WI38 (cell line): ENCODE measurements around the gene TRIO.

Experiments used
- H3K4me3 ChIP-seq: 2 replicates; pipeline ENCODE4 v1.5.1; 2011; ENCODE audit warnings: low read depth, mild to moderate bottlenecking, control low read depth, low read length
- CTCF ChIP-seq: IDR thresholded peaks from 2 replicates; pipeline ENCODE4 v1.5.1; 2012; ENCODE audit warnings: low read depth, mild to moderate bottlenecking, control low read depth, low read length

Gene TRIO

GRCh38 chr5:14263113-14263512 lies 120.0 kb downstream of the TRIO start:
- H3K4me3 ChIP-seq = no peak overlapping the region
- TF ChIP-seq CTCF = no peak

GRCh38 chr5:14263699-14264098 lies 120.6 kb downstream of the TRIO start:
- no peak for TF ChIP-seq CTCF
- no peak overlapping the region for H3K4me3 ChIP-seq

GRCh38 chr5:14264605-14265316 lies 121.6 kb downstream of the TRIO start:
- H3K4me3 ChIP-seq = peak overlapping the region; percentile 32
- no peak for TF ChIP-seq CTCF

- H3K4me3 ChIP-seq = no peak overlapping the region
- no peak for TF ChIP-seq CTCF
Observed at GRCh38 chr5:14265570-14265969, 122.4 kb downstream of the TRIO start.

- H3K4me3 ChIP-seq = peak overlapping the region; percentile 3; the same call in 1 of the 2 replicates
- no peak for TF ChIP-seq CTCF
Observed at GRCh38 chr5:14266171-14266570, 123.0 kb downstream of the TRIO start.

- no peak for TF ChIP-seq CTCF
- no peak overlapping the region for H3K4me3 ChIP-seq
Observed at GRCh38 chr5:14266686-14267085, 123.5 kb downstream of the TRIO start.

GRCh38 chr5:14267166-14267838 lies 124.2 kb downstream of the TRIO start:
- no peak for TF ChIP-seq CTCF
- no peak overlapping the region for H3K4me3 ChIP-seq
